ENCODE data around the gene KLC1. TPM values are rescaled to one million over a fixed set of nuclear protein-coding genes. Genes with fewer than 3 reads are reported as not detected.

KLC1 gene
- total RNA-seq, 1 experiment from 2014 or later: 306 TPM

- ChIA-PET POLR2A (ENCODE audit: unreplicated experiment) (no interaction called here), CTCF (interaction anchor here (0.9 kb wide), 1 partner anchor 18 kb away, joined by 3 read pairs; no protein-coding TSS in a partner anchor)
- Histone ChIP-seq H4K20me1 (ENCODE audit: low read length) (no peaks in the 10 kb centered on the region), H3K4me3 (ENCODE audit: low read length) (peak overlapping the region; percentile 47; the same call in 1 of the 2 replicates), H3K4me1 (ENCODE audit: insufficient read depth, low read length) (peaks cover 51% of the 10 kb centered on the region), H3K79me2 (ENCODE audit: low read length) (no peaks in the 10 kb centered on the region), H3F3A (ENCODE audit: low read length, unreplicated experiment) (peaks cover 8% of the 10 kb centered on the region), H3K27ac (ENCODE audit: low read length) (peak overlapping the region; percentile 97), H3K9ac (ENCODE audit: low read length) (peak overlapping the region; percentile 68), H3K36me3 (ENCODE audit: low read depth, low read length) (peaks cover 4% of the 10 kb centered on the region; the same call in 1 of the 2 replicates), H3K9me3 (ENCODE audit: low read length) (no peaks in the 10 kb centered on the region), H3K9me2 (replicated peaks; ENCODE audit: low read length) (no peaks in the 10 kb centered on the region), H3K27me3 (ENCODE audit: low read length) (no peaks in the 10 kb centered on the region), H3K4me2 (ENCODE audit: low read length) (peak overlapping the region; percentile 84), H2AFZ (ENCODE audit: low read length) (peak overlapping the region; percentile 71)
- DNase-seq (peak; percentile 96), ATAC-seq (peak; percentile 83)
- BruUV-seq (replicated peaks): no TSS peak
- intact Hi-C loops (cut with micrococcal nuclease): loop anchor here (1.0 kb wide), 2 partner anchors 18 to 31 kb away; no protein-coding TSS in a partner anchor
- TF ChIP-seq CTCF (conservative IDR thresholded peaks at IDR 0.05; ENCODE audit: low read depth, low read length): no peak
Measured at GRCh38 chr14:103594265-103594664, 34.7 kb upstream of the KLC1 start.

DNA sequence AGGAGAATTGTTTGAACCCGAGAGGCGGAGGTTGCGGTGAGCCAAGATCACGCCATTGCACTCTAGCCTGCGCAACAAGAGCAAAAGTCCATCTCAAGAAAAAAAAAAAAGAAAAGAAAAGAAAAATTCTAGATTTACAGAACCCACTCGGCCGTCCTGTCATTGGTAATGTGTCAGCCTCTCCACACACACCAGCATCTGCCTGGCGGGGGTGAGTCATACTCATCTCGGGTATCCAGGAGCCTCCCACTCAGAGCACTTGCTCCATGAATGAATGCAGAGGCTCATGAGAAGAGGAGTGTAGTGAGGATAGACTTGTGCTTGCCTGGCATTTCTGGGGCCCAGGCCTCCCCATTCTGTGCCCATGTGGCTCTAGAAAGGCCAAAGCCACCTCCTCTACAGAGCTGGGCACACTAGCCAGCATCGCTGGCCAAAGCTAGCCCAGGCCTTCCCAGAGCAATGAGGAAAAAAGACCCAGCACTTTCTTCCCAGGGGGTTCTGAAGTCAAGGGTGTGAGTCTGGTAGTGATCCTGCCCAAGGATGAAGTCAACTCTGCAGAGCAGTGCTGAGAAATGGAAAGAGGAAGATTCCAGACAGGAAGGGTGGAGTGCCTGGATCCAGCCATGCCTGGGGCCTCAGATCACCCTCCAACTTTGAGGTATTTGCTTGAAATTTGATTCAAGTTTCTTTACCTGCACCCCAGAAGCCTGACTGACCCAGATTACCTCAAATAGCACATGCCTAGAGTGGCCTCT is 31.2 kb upstream of the KLC1 start:
- peak overlapping the region; percentile 35; the same call in 1 of the 2 replicates for H3K9ac ChIP-seq (ENCODE audit: low read length)
- intact Hi-C loops (cut with micrococcal nuclease): no loop called here
- BruUV-seq (replicated peaks): TSS peak; percentile 20
- no peaks in the 10 kb centered on the region for H3K9me3 ChIP-seq (ENCODE audit: low read length)
- ATAC-seq (peak; percentile 72), DNase-seq (peak; percentile 92)
- no peaks in the 10 kb centered on the region for H3K9me2 ChIP-seq (replicated peaks; ENCODE audit: low read length)
- H3K79me2 ChIP-seq (ENCODE audit: low read length): no peaks in the 10 kb centered on the region
- ChIA-PET POLR2A (ENCODE audit: unreplicated experiment) (no interaction called here), CTCF (no interaction called here)
- no peaks in the 10 kb centered on the region for H3K36me3 ChIP-seq (ENCODE audit: low read depth, low read length)
- peak overlapping the region; percentile 71 for H3K4me2 ChIP-seq (ENCODE audit: low read length)
- no peak overlapping the region for H3K4me3 ChIP-seq (ENCODE audit: low read length)
- peaks cover 51% of the 10 kb centered on the region for H3K4me1 ChIP-seq (ENCODE audit: insufficient read depth, low read length)
- no peak for TF ChIP-seq EZH2phosphoT487 (IDR thresholded peaks at IDR 0.05; ENCODE audit: borderline replicate concordance, low read length)
- TF ChIP-seq EZH2 (IDR thresholded peaks at IDR 0.05; ENCODE audit: low read length, unreplicated experiment): no peak
- no peak for TF ChIP-seq CTCF (conservative IDR thresholded peaks at IDR 0.05; ENCODE audit: low read depth, low read length)
- H4K20me1 ChIP-seq (ENCODE audit: low read length): no peaks in the 10 kb centered on the region
- no peaks in the 10 kb centered on the region for H3K27me3 ChIP-seq (ENCODE audit: low read length)
- H2AFZ ChIP-seq (ENCODE audit: low read length): no peak overlapping the region
- peak overlapping the region; percentile 78 for H3K27ac ChIP-seq (ENCODE audit: low read length)
- H3F3A ChIP-seq (ENCODE audit: low read length, unreplicated experiment): peaks cover 8% of the 10 kb centered on the region

DNA sequence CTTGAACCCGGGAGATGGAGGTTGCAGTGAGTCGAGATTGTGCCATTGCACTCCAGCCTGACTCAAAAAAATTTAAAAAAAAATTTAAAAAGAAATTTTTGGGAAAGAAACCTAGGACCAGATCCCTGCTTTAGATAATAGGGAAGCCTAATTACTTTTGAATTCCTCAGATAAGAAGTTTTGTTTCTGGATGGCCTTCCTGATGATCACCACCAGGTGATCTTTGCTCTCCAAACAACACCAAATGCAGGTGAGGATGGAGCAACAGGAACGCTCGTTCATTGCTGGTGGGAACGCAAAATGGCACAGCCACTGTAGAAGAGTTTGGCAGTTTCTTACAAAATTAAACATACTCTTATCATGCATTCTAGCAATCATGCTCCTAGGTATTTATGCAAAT is 28.5 kb upstream of the KLC1 start:
- H3K9me3 ChIP-seq (ENCODE audit: low read length): no peaks in the 10 kb centered on the region
- DNase-seq (no peak), ATAC-seq (no peak)
- no peak overlapping the region for H3K9ac ChIP-seq (ENCODE audit: low read length)
- no peak overlapping the region for H3K4me2 ChIP-seq (ENCODE audit: low read length)
- ChIA-PET POLR2A (ENCODE audit: unreplicated experiment) (no interaction called here), CTCF (no interaction called here)
- H3K27me3 ChIP-seq (ENCODE audit: low read length): no peaks in the 10 kb centered on the region
- H3K79me2 ChIP-seq (ENCODE audit: low read length): no peaks in the 10 kb centered on the region
- H3K4me1 ChIP-seq (ENCODE audit: insufficient read depth, low read length): peaks cover 26% of the 10 kb centered on the region
- no peaks in the 10 kb centered on the region for H3F3A ChIP-seq (ENCODE audit: low read length, unreplicated experiment)
- H2AFZ ChIP-seq (ENCODE audit: low read length): no peak overlapping the region
- TF ChIP-seq EZH2 (IDR thresholded peaks at IDR 0.05; ENCODE audit: low read length, unreplicated experiment) (no peak), CTCF (conservative IDR thresholded peaks at IDR 0.05; ENCODE audit: low read depth, low read length) (no peak)
- no peaks in the 10 kb centered on the region for H3K36me3 ChIP-seq (ENCODE audit: low read depth, low read length)
- no peaks in the 10 kb centered on the region for H3K9me2 ChIP-seq (replicated peaks; ENCODE audit: low read length)
- intact Hi-C loops (cut with micrococcal nuclease): no loop called here
- no peak overlapping the region for H3K27ac ChIP-seq (ENCODE audit: low read length)
- H3K4me3 ChIP-seq (ENCODE audit: low read length): no peak overlapping the region
- no TSS peak for BruUV-seq (replicated peaks)
- no peaks in the 10 kb centered on the region for H4K20me1 ChIP-seq (ENCODE audit: low read length)

Measured in PC-3 (cell line).